ENCODE measurements around the gene PPP2R1A.

The PPP2R1A gene

DNA sequence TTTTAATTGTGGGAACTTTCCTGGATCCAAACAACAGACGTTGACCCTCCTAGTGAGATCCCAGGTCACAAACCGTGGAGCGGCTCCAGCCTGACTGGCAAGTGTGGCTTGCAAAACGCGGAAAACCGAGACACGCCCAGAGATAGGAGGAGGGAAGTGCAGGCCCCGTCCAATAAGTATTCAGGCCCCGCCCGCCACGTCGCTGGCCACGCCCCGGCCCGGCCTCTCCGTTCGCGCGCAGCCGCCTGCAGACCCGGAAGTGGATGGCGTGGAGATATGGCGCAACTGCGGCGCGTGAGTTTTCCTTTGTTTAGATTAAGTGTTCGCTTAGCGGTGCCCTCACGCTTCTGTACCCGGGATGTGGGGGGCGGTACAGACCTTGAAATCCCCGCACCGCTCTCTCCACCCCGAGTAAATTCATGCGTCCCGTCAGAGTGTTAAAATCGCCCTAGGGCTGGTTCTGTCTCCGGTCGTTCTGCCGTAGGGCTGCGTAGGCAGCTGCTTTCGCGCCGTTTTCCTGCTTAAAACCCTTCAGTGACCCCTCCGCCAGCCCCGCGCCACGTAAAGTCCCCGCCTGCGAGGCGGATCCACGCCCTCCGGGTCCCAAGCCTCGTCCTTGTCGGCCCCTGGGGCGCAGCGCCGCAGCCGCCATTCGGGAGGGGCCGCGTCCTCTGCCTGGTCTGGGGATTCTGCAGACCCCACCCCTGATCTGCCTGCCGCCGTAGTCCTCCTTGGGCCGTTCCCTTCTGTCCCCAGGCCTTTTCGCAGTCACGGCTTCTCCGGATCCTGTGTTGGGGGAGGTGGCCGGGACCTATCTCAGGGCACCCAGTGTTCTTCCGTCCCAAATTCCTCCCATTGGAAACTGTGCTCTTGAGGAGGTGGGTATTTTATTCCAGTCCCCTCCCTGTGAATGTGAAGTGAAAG is 79.7 kb downstream of the PPP2R1A start, which contains the start of gene ZNF766:
ZNF766 (plus strand) TSS at position 250 of the 924 bp plus-strand sequence; CDS start at position 277, 27 bp downstream.
- H3K36me3 ChIP-seq (replicated peaks) = no peaks in the 10 kb centered on the region
- H3K27me3 ChIP-seq (replicated peaks) = no peaks in the 10 kb centered on the region
- H3K4me3 ChIP-seq (ENCODE audit: low read depth, low read length) = peak within 1 kb of the TSS; percentile 95
- TF ChIP-seq, protein P1, sequence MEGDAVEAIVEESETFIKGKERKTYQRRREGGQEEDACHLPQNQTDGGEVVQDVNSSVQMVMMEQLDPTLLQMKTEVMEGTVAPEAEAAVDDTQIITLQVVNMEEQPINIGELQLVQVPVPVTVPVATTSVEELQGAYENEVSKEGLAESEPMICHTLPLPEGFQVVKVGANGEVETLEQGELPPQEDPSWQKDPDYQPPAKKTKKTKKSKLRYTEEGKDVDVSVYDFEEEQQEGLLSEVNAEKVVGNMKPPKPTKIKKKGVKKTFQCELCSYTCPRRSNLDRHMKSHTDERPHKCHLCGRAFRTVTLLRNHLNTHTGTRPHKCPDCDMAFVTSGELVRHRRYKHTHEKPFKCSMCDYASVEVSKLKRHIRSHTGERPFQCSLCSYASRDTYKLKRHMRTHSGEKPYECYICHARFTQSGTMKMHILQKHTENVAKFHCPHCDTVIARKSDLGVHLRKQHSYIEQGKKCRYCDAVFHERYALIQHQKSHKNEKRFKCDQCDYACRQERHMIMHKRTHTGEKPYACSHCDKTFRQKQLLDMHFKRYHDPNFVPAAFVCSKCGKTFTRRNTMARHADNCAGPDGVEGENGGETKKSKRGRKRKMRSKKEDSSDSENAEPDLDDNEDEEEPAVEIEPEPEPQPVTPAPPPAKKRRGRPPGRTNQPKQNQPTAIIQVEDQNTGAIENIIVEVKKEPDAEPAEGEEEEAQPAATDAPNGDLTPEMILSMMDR (IDR thresholded peaks at IDR 0.05; ENCODE audit: low read depth, low read length, missing control alignments) = no peak
- in situ Hi-C loops (cut with HindIII; ENCODE audit: low pct_ligation_motif_present, low sequenced_read_pairs) = no loop called here
- H3K27ac ChIP-seq = peak within 1 kb of the TSS; percentile 91
- peak; percentile 95 for DNase-seq

DNA sequence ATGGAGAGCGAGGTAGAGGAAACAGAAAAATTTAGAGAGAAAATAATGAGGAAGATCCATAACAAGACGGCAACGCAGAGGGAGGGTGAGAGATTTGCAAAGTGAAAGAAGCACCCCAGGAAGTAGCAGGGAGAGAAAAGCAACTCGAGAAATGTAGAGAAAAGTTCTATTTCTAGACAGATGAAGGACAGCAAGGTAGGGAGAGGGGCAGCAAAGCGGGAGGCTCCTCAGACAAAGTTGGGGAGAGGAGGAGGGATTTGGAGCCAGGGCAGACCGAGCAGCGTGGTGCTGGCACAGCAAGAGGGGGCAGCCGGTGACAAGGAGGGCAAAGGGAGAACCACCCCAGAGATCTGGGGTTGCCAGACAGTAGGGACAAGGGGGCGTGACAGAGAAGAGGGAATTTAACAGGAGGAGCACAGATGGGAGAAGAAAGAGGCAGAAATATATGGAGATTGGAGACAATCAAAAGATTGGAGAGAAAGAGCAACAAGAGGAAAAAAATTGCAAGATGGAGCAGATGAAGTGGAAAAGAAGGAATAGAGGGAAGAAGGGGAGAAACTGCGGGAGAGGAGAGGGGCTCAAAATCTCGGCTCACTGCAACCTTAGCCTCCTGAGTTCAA is 80.5 kb downstream of the PPP2R1A start:
- in situ Hi-C loops (cut with HindIII; ENCODE audit: low pct_ligation_motif_present, low sequenced_read_pairs) = no loop called here
- Histone ChIP-seq H3K27ac (peak overlapping the region; percentile 91), H3K4me3 (ENCODE audit: low read depth, low read length) (peak overlapping the region; percentile 95), H3K36me3 (replicated peaks) (no peaks in the 10 kb centered on the region), H3K27me3 (replicated peaks) (no peaks in the 10 kb centered on the region)
- TF ChIP-seq, protein P1 (IDR thresholded peaks at IDR 0.05; ENCODE audit: low read depth, low read length, missing control alignments) = no peak
- no peak for DNase-seq

DNA sequence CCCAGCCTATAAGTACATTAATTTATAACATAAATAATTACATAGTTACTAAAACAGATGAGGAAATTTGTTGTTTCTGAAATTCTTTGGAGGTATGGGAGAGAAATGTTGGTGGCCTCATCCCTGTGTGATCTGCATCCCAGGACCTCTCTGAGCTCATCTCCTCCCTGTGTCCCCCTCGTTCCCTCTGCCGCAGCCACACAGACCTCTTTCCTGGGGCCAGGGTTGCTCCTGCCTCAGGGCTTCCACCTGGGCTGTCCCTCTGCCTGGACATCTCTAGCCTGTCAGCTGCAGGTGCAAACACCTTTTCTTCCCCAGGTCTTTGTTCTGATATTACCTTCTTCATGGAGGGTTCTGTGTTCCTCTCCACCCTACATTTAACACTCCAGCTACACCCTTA is 83.4 kb downstream of the PPP2R1A start:
- TF ChIP-seq, protein P1 (IDR thresholded peaks at IDR 0.05; ENCODE audit: low read depth, low read length, missing control alignments) = no peak
- no peaks in the 10 kb centered on the region for H3K36me3 ChIP-seq (replicated peaks)

DNA sequence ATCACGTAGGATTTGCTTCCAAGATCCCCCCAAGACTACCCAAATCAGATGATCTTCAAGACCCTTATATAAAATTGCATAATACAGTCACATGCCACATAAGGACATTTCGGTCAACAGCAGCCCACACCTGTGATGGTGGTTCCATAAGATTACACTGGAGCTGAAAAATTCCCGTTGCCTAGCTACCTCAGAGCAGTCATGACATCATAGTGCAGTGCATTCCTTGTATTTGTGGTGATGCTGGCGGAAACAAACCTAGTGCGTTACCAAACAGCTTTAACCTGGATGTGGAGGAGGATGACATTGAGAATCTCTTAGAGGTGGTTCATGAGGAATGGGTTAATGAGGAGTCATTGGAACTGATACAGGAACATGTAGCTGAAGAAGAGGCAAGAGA is 84.3 kb downstream of the PPP2R1A start:
- no peaks in the 10 kb centered on the region for H3K36me3 ChIP-seq (replicated peaks)
- DNase-seq = no peak
- in situ Hi-C loops (cut with HindIII; ENCODE audit: low pct_ligation_motif_present, low sequenced_read_pairs) = no loop called here

More for the DNA sequence above, 83.4 kb downstream of the PPP2R1A start:
- Histone ChIP-seq H3K27ac (no peak overlapping the region), H3K4me3 (ENCODE audit: low read depth, low read length) (no peak overlapping the region), H3K27me3 (replicated peaks) (no peaks in the 10 kb centered on the region)
- DNase-seq = no peak
- in situ Hi-C loops (cut with HindIII; ENCODE audit: low pct_ligation_motif_present, low sequenced_read_pairs) = no loop called here

DNA sequence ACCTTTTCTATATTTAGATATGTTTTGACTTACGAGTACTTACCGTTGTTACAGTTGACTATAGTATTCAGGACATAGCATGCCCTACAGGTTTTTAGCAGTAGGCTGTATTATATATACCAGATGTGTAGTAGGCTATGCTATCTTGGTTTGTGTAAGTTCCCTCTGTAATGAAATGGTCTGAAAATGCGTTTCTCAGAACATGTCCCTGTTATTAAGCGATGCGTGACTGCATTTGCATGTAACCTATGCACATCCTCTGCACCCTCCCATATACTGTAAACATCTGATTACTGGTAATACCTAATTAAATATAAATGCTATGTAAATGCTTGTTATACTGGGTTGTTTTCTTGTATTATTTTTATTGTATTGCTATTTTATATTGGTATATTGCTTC is 86.1 kb downstream of the PPP2R1A start:
- TF ChIP-seq, protein P1 (IDR thresholded peaks at IDR 0.05; ENCODE audit: low read depth, low read length, missing control alignments) = no peak
- no peak overlapping the region for H3K4me3 ChIP-seq (ENCODE audit: low read depth, low read length)
- in situ Hi-C loops (cut with HindIII; ENCODE audit: low pct_ligation_motif_present, low sequenced_read_pairs) = no loop called here
- no peaks in the 10 kb centered on the region for H3K27me3 ChIP-seq (replicated peaks)
- no peaks in the 10 kb centered on the region for H3K36me3 ChIP-seq (replicated peaks)
- no peak for DNase-seq
- H3K27ac ChIP-seq = no peak overlapping the region

More for the DNA sequence above, 84.3 kb downstream of the PPP2R1A start:
- Histone ChIP-seq H3K27ac (no peak overlapping the region), H3K27me3 (replicated peaks) (no peaks in the 10 kb centered on the region), H3K4me3 (ENCODE audit: low read depth, low read length) (no peak overlapping the region)
- TF ChIP-seq, protein P1 (IDR thresholded peaks at IDR 0.05; ENCODE audit: low read depth, low read length, missing control alignments) = no peak
